Measurements from ENCODE around the gene SLC22A13. TPM values are rescaled to one million over a fixed set of nuclear protein-coding genes. Genes with fewer than 3 reads are reported as not detected.
"Not testable (repeated sequence)": the region's sequence is repeated elsewhere in the genome, so short reads cannot be mapped to it uniquely, and the experiment has no call there.

The SLC22A13 gene
- total and polyA plus RNA-seq, 2 donors (not counting 3 experiments of a cell fraction or from before 2014, with no cell fraction given): 0.11 to 0.53 TPM

- DNase-seq (ENCODE audit: low read depth, low spot score); H3K9me3 ChIP-seq (replicated peaks; ENCODE audit: control insufficient read depth, insufficient read depth, low read length); H3K36me3 ChIP-seq (ENCODE audit: control insufficient read depth in 2 of 2, extremely low read depth in 1 of 2, insufficient read depth in 2 of 2, low read length in 2 of 2); H2AFZ ChIP-seq (ENCODE audit: low read depth, low read length); H3K4me2 ChIP-seq (ENCODE audit: insufficient read depth, low read length); H3K79me2 ChIP-seq (ENCODE audit: control insufficient read depth, insufficient read depth, low read length); dilution Hi-C loops (cut with MboI; ENCODE audit: extremely low pct_ligation_motif_present, low sequenced_read_pairs); BruUV-seq (replicated peaks); POLR2A ChIA-PET; H4K20me1 ChIP-seq (replicated peaks; ENCODE audit: control insufficient read depth, extremely low read depth, insufficient read depth, low read length); H3K4me3 ChIP-seq (replicated peaks in 1 of 3; ENCODE audit: insufficient read depth in 1 of 3, low read depth in 1 of 3, low read length in 3 of 3); H3K27me3 ChIP-seq (ENCODE audit: control insufficient read depth in 2 of 2, insufficient read depth in 2 of 2, low read length in 2 of 2); H3K27ac ChIP-seq (ENCODE audit: insufficient read depth, low read depth, low read length); FAIRE-seq; H3K4me1 ChIP-seq (ENCODE audit: control insufficient read depth, extremely low read depth, insufficient read depth, low read length); H3K9ac ChIP-seq (replicated peaks; ENCODE audit: extremely low read depth, insufficient read depth, low read length); H3K9me1 ChIP-seq (replicated peaks; ENCODE audit: control insufficient read depth, extremely low read depth, insufficient read depth, low read length): not testable (repeated sequence)
- CTCF ChIA-PET: interaction anchor here (1.0 to 2.7 kb wide), 4 partner anchors 12 to 180 kb away, joined by 3 to 52 read pairs (median 4); partner anchors contain the start of genes ACAA1 and XYLB
- intact Hi-C loops (cut with micrococcal nuclease): loop anchor here (5.0 kb wide), 2 partner anchors 160 to 180 kb away; partner anchors contain the start of genes ACAA1 and MYD88
These were observed 31.4 kb downstream of the SLC22A13 start for GRCh38 chr3:38297053-38297452.

- BruUV-seq (replicated peaks): no TSS peak
These were observed 31.9 kb downstream of the SLC22A13 start for GRCh38 chr3:38297537-38297936.

More at GRCh38 chr3:38297537-38297936, 31.9 kb downstream of the SLC22A13 start:
- H3K9me1 ChIP-seq (replicated peaks; ENCODE audit: control insufficient read depth, extremely low read depth, insufficient read depth, low read length): no peaks in the 10 kb centered on the region
- DNase-seq (ENCODE audit: low read depth, low spot score) (no peak), FAIRE-seq (no peak)
- H3K36me3 ChIP-seq (ENCODE audit: control insufficient read depth in 2 of 2, extremely low read depth in 1 of 2, insufficient read depth in 2 of 2, low read length in 2 of 2): no peaks in the 10 kb centered on the region
- TF ChIP-seq MYC (IDR thresholded peaks at IDR 0.05; ENCODE audit: low read depth, low read length): no peak
- TF ChIP-seq POLR2A (IDR thresholded peaks at IDR 0.05; ENCODE audit: low read depth, low read length): no peak
- TF ChIP-seq MAX (IDR thresholded peaks at IDR 0.05; ENCODE audit: insufficient read depth, insufficient read length): no peak
- TF ChIP-seq GATA2 (IDR thresholded peaks at IDR 0.05; ENCODE audit: insufficient read depth, insufficient read length, low read depth, low read length): no peak
- no peak for TF ChIP-seq CTCF (IDR thresholded peaks at IDR 0.05; ENCODE audit: extremely low read depth in 1 of 2, insufficient read depth in 1 of 2, low read depth in 1 of 2, low read length in 2 of 2)
- no peak for TF ChIP-seq POLR2AphosphoS5 (IDR thresholded peaks at IDR 0.05; ENCODE audit: insufficient read depth, low read depth, low read length)
- TF ChIP-seq JUN (IDR thresholded peaks at IDR 0.05; ENCODE audit: borderline replicate concordance, insufficient read depth, insufficient read length, low read depth): no peak
- no peak for TF ChIP-seq FOS (IDR thresholded peaks at IDR 0.05; ENCODE audit: borderline replicate concordance, insufficient read depth, low read length)
- no peak for TF ChIP-seq EZH2 (IDR thresholded peaks at IDR 0.05; ENCODE audit: borderline replicate concordance, low read depth, low read length, severe bottlenecking)
- H3K4me3 ChIP-seq (replicated peaks in 1 of 3; ENCODE audit: insufficient read depth in 1 of 3, low read depth in 1 of 3, low read length in 3 of 3): no peak overlapping the region
- no peak overlapping the region for H2AFZ ChIP-seq (ENCODE audit: low read depth, low read length)
- no peaks in the 10 kb centered on the region for H4K20me1 ChIP-seq (replicated peaks; ENCODE audit: control insufficient read depth, extremely low read depth, insufficient read depth, low read length)
- dilution Hi-C loops (cut with MboI; ENCODE audit: extremely low pct_ligation_motif_present, low sequenced_read_pairs) (no loop called here), intact Hi-C loops (cut with micrococcal nuclease) (loop anchor here (5.0 kb wide), 2 partner anchors 160 to 180 kb away; partner anchors contain the start of genes ACAA1 and MYD88)
- H3K79me2 ChIP-seq (ENCODE audit: control insufficient read depth, insufficient read depth, low read length): no peaks in the 10 kb centered on the region
- no peaks in the 10 kb centered on the region for H3K9me3 ChIP-seq (replicated peaks; ENCODE audit: control insufficient read depth, insufficient read depth, low read length)
- ChIA-PET POLR2A (interaction anchor here (0.6 kb wide), 1 partner anchor 128 kb away, joined by 3 read pairs; no protein-coding TSS in a partner anchor), CTCF (interaction anchor here (0.6 to 2.7 kb wide), 26 partner anchors 8 to 365 kb away, joined by 3 to 52 read pairs (median 4); partner anchors contain the start of genes ACAA1, PLCD1, SLC22A14 and XYLB)
- H3K27me3 ChIP-seq (ENCODE audit: control insufficient read depth in 2 of 2, insufficient read depth in 2 of 2, low read length in 2 of 2): no peaks in the 10 kb centered on the region
- H3K4me2 ChIP-seq (ENCODE audit: insufficient read depth, low read length): no peak overlapping the region
- no peak overlapping the region for H3K9ac ChIP-seq (replicated peaks; ENCODE audit: extremely low read depth, insufficient read depth, low read length)
- H3K4me1 ChIP-seq (ENCODE audit: control insufficient read depth, extremely low read depth, insufficient read depth, low read length): no peaks in the 10 kb centered on the region
- no peak overlapping the region for H3K27ac ChIP-seq (ENCODE audit: insufficient read depth, low read depth, low read length)

Measured in endothelial cell of umbilical vein (primary cell).